B cell (primary cell): ENCODE measurements around the gene SEPTIN2.

ENCODE experiments used
- CTCF ChIP-seq: fragments of 200-600 bp; IDR thresholded peaks from one replicate; pipeline ENCODE4 v1.8.0; 2022; ENCODE audit warnings: antibody characterized with exemption, mild to moderate bottlenecking
- EZH2 ChIP-seq: IDR thresholded peaks from 2 replicates; pipeline ENCODE4 v1.6.1; 2012; ENCODE audit warnings: borderline replicate concordance, low read depth, mild to moderate bottlenecking, moderate library complexity, low read length; ENCODE audit not compliant: insufficient read depth, poor library complexity, severe bottlenecking

GRCh38 chr2:241340631-241341163, 25.0 kb downstream of the SEPTIN2 start:
- no peak for TF ChIP-seq EZH2
- TF ChIP-seq CTCF, result no peak
